OCI-LY7 (cell line): ENCODE data around the gene MIER3.

Experiments
- CTCF ChIP-seq: fragments of 200-600 bp; sonication (generic); conservative IDR thresholded peaks from 2 replicates; pipeline ENCODE4 v1.5.1; 2014; ENCODE audit warnings: mild to moderate bottlenecking, antibody characterized with exemption, low read length, moderate library complexity, mixed read lengths
- EZH2phosphoT487 ChIP-seq: fragments of 200-600 bp; sonication (generic); IDR thresholded peaks from 2 replicates; pipeline ENCODE4 v1.6.1; 2018; ENCODE audit warnings: low read depth, borderline replicate concordance, mild to moderate bottlenecking, mixed run types, antibody characterized with exemption, low read length, moderate library complexity, mixed read lengths

DNA sequence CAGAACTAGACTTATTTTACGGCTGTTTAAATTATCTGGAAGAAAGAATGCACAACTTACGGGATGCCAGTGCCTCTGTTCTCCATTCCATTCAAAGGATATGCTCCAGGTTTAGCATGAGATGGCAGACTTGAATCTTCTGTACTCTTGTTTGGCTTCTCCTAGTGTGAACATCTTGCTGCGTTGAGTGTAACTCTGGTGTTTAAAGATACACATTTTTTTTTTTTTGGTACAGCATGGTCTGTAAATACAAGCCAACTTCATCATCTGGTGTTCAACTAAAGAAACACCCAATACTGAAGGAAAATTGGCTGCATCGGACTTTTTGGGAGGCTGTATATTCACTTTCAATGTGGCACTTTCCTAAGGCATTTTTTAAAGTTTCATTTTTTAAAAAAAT lies 7.4 kb upstream of the MIER3 start:
- TF ChIP-seq CTCF (no peak), EZH2phosphoT487 (no peak)
